ENCODE data around the gene THSD7A.

THSD7A gene

GRCh38 chr7:11436773-11437524, 395.0 kb downstream of the THSD7A start:
- no peak for DNase-seq (ENCODE audit: low read depth)
- no peak overlapping the region for H3K4me3 ChIP-seq (ENCODE audit: low read depth, low read length)
- no peak for TF ChIP-seq CTCF (IDR thresholded peaks at IDR 0.05; ENCODE audit: low read depth, low read length, missing control alignments)
- in situ Hi-C loops (cut with HindIII; ENCODE audit: low sequenced_read_pairs): no loop called here

DNA sequence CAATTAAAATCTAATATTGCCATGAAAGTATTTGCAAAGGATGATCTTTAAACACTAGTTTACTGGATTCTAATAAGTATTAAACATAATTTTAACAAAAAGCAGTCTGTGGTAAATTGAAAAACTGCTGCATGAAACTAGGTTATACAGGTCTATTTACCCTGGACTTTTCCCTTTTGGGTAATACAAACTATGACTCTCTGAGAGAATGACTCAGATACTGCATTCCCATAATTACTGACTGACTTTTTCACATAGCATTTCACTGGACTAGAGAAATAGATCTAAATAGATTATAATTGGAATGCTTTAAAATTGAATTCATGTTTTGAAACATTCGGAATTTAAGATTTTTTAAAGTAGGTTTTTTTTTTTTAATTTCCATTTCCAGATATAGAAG, 395.7 kb downstream of the THSD7A start:
- no peak for TF ChIP-seq CTCF (IDR thresholded peaks at IDR 0.05; ENCODE audit: low read depth, low read length, missing control alignments)
- DNase-seq (ENCODE audit: low read depth): no peak
- H3K4me3 ChIP-seq (ENCODE audit: low read depth, low read length): no peak overlapping the region
- in situ Hi-C loops (cut with HindIII; ENCODE audit: low sequenced_read_pairs): no loop called here

- in situ Hi-C loops (cut with HindIII; ENCODE audit: low sequenced_read_pairs): no loop called here
- no peak for TF ChIP-seq CTCF (IDR thresholded peaks at IDR 0.05; ENCODE audit: low read depth, low read length, missing control alignments)
- peak; percentile 44 for DNase-seq (ENCODE audit: low read depth)
- H3K4me3 ChIP-seq (ENCODE audit: low read depth, low read length): no peak overlapping the region
Measured at GRCh38 chr7:11434366-11434765, 397.6 kb downstream of the THSD7A start.

- in situ Hi-C loops (cut with HindIII; ENCODE audit: low sequenced_read_pairs): no loop called here
- DNase-seq (ENCODE audit: low read depth): no peak
Measured at GRCh38 chr7:11430841-11431240, 401.2 kb downstream of the THSD7A start.

DNA sequence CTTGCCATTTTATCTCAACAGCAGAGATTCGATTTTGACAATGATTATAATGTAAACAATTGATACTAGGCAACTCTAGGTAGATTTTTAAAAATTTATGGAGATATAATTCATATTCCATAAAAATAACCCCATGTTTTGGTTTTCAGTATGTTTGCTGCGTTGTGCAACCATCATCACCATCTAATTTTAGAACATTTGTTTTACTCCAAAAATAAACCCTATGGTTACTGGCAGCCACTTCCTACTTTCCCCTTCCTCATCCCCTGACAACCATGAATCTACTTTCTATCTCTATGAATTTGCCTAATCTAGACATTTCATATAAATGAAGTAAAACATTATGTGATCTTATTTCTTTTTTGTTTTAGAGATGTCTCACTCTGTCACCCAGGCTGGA, 401.9 kb downstream of the THSD7A start:
- H3K4me3 ChIP-seq (ENCODE audit: low read depth, low read length): no peak overlapping the region
- in situ Hi-C loops (cut with HindIII; ENCODE audit: low sequenced_read_pairs): no loop called here
- DNase-seq (ENCODE audit: low read depth): no peak
- no peak for TF ChIP-seq CTCF (IDR thresholded peaks at IDR 0.05; ENCODE audit: low read depth, low read length, missing control alignments)

More at GRCh38 chr7:11430841-11431240, 401.2 kb downstream of the THSD7A start:
- no peak for TF ChIP-seq CTCF (IDR thresholded peaks at IDR 0.05; ENCODE audit: low read depth, low read length, missing control alignments)
- H3K4me3 ChIP-seq (ENCODE audit: low read depth, low read length): no peak overlapping the region

GRCh38 chr7:11428877-11429581, 403.0 kb downstream of the THSD7A start:
- no peak for TF ChIP-seq CTCF (IDR thresholded peaks at IDR 0.05; ENCODE audit: low read depth, low read length, missing control alignments)
- DNase-seq (ENCODE audit: low read depth): no peak
- no peak overlapping the region for H3K4me3 ChIP-seq (ENCODE audit: low read depth, low read length)

More at GRCh38 chr7:11428877-11429581, 403.0 kb downstream of the THSD7A start:
- in situ Hi-C loops (cut with HindIII; ENCODE audit: low sequenced_read_pairs): no loop called here

Measured in astrocyte of the cerebellum (primary cell).